ENCODE results near the gene KREMEN1. TPM values are rescaled to one million over a fixed set of nuclear protein-coding genes. Genes with fewer than 3 reads are reported as not detected.
A peak's percentile ranks its signal among the peaks of the same experiment; 100 is the strongest.

KREMEN1 gene
- total RNA-seq (not detected in 2 replicates), polyA plus RNA-seq (0.01 TPM in 1 of 2 replicates, not detected in the other), polyA minus RNA-seq (0.07 and 0.17 TPM in 2 replicates)
- total RNA-seq (2013): 1.4 TPM

GRCh38 chr22:29072979-29073617 is at the start of gene KREMEN1:
KREMEN1 (plus strand) TSS chr22:29073035; CDS start chr22:29073131, 96 bp downstream.
- intact Hi-C loops (cut with micrococcal nuclease): loop anchor here (2.0 to 10.0 kb wide), 2 partner anchors 190 to 312 kb away; partner anchors contain the start of genes AP1B1 and ZNRF3
- H3K27ac ChIP-seq (ENCODE audit: low read length in 2 of 2): no peak within 1 kb of the TSS
- H3K4me1 ChIP-seq (ENCODE audit: control insufficient read depth in 2 of 2, insufficient read depth in 2 of 2, low read length in 2 of 2): peaks cover 27 to 28% of the 10 kb centered on the region in 2 donors
- 2% methylated on average over 76 of the region's 76 CpGs for WGBS (ENCODE audit: insufficient coverage)
- no peak for ATAC-seq (ENCODE audit: low read depth)
- peak within 1 kb of the TSS; percentile 55 for H3K9ac ChIP-seq (ENCODE audit: low read length)
- H3K36me3 ChIP-seq (replicated peaks in 1 of 2; ENCODE audit: control extremely low read depth in 1 of 2, control insufficient read depth in 1 of 2, extremely low read depth in 1 of 2, insufficient read depth in 2 of 2, low read length in 1 of 2): no peaks in the 10 kb centered on the region
- peaks cover 0 to 60% (median 38%) of the 10 kb centered on the region in 4 experiments for H3K27me3 ChIP-seq (replicated peaks in 1 of 4; ENCODE audit: control extremely low read depth in 1 of 4, control insufficient read depth in 3 of 4, insufficient read depth in 4 of 4, low read length in 3 of 4)
- ChIA-PET POLR2A (no interaction called here), CTCF (interaction anchor here (1.4 kb wide), 1 partner anchor 32 kb away, joined by 7 read pairs; no protein-coding TSS in a partner anchor)
- TF ChIP-seq, protein P1, sequence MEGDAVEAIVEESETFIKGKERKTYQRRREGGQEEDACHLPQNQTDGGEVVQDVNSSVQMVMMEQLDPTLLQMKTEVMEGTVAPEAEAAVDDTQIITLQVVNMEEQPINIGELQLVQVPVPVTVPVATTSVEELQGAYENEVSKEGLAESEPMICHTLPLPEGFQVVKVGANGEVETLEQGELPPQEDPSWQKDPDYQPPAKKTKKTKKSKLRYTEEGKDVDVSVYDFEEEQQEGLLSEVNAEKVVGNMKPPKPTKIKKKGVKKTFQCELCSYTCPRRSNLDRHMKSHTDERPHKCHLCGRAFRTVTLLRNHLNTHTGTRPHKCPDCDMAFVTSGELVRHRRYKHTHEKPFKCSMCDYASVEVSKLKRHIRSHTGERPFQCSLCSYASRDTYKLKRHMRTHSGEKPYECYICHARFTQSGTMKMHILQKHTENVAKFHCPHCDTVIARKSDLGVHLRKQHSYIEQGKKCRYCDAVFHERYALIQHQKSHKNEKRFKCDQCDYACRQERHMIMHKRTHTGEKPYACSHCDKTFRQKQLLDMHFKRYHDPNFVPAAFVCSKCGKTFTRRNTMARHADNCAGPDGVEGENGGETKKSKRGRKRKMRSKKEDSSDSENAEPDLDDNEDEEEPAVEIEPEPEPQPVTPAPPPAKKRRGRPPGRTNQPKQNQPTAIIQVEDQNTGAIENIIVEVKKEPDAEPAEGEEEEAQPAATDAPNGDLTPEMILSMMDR (IDR thresholded peaks at IDR 0.05): no peak
- no peak for TF ChIP-seq EZH2 (IDR thresholded peaks at IDR 0.05; ENCODE audit: borderline replicate concordance, insufficient read depth, low read depth, low read length, poor library complexity, severe bottlenecking)
- peaks cover 0 to 18% (median 0%) of the 10 kb centered on the region in 3 donors for H3K9me3 ChIP-seq (ENCODE audit: control extremely low read depth in 1 of 3, control insufficient read depth in 2 of 3, insufficient read depth in 1 of 3, low read length in 2 of 3)
- peak within 1 kb of the TSS; percentile 84 for H3K4me3 Mint-ChIP-seq
- no peaks in the 10 kb centered on the region for H3K79me2 ChIP-seq (ENCODE audit: control insufficient read depth, insufficient read depth, low read length)
- peak within 1 kb of the TSS; percentile 56 for H2AFZ ChIP-seq (ENCODE audit: insufficient read depth, low read depth, low read length, poor library complexity, severe bottlenecking)
- DNase-seq: no peak
- H3K27ac Mint-ChIP-seq: no peak within 1 kb of the TSS
- peak within 1 kb of the TSS; percentile 90 for H3K4me2 ChIP-seq (replicated peaks; ENCODE audit: low read depth, low read length, poor library complexity, severe bottlenecking)
- peak within 1 kb of the TSS; percentile 15 to 59 (median 44) for H3K4me3 ChIP-seq (ENCODE audit: control extremely low read depth in 1 of 5, extremely low read depth in 1 of 5, insufficient read depth in 1 of 5, low read depth in 2 of 5, low read length in 4 of 5)
- no peaks in the 10 kb centered on the region for H4K20me1 ChIP-seq (ENCODE audit: control insufficient read depth, insufficient read depth, low read length, poor library complexity, severe bottlenecking)
- peaks cover 22% of the 10 kb centered on the region for H3K4me1 Mint-ChIP-seq
- H3K9me3 Mint-ChIP-seq (ENCODE audit: insufficient read depth): no peaks in the 10 kb centered on the region
- H3K27me3 Mint-ChIP-seq: peaks cover 65% of the 10 kb centered on the region

GRCh38 chr22:29023172-29023796 is 49.6 kb upstream of the KREMEN1 start:
- no peaks in the 10 kb centered on the region for H3K79me2 ChIP-seq (ENCODE audit: control insufficient read depth, insufficient read depth, low read length)
- H3K4me3 Mint-ChIP-seq: no peak overlapping the region

More at GRCh38 chr22:29023172-29023796, 49.6 kb upstream of the KREMEN1 start:
- ChIA-PET POLR2A (no interaction called here), CTCF (interaction anchor here (0.6 kb wide), 1 partner anchor 20 kb away, joined by 3 read pairs; no protein-coding TSS in a partner anchor)
- no peaks in the 10 kb centered on the region for H3K4me1 ChIP-seq (ENCODE audit: control insufficient read depth in 2 of 2, insufficient read depth in 2 of 2, low read length in 2 of 2)
- WGBS (ENCODE audit: insufficient coverage): 60% methylated on average over 3 of the region's 3 CpGs
- peaks cover 0 to 9% (median under 1%) of the 10 kb centered on the region in 4 experiments for H3K27me3 ChIP-seq (replicated peaks in 1 of 4; ENCODE audit: control extremely low read depth in 1 of 4, control insufficient read depth in 3 of 4, insufficient read depth in 4 of 4, low read length in 3 of 4)
- intact Hi-C loops (cut with micrococcal nuclease): no loop called here
- H3K4me3 ChIP-seq (ENCODE audit: control extremely low read depth in 1 of 5, extremely low read depth in 1 of 5, insufficient read depth in 1 of 5, low read depth in 2 of 5, low read length in 4 of 5): no peak overlapping the region
- Mint-ChIP-seq H3K27me3 (peaks cover 29% of the 10 kb centered on the region), H3K4me1 (no peaks in the 10 kb centered on the region), H3K27ac (no peak overlapping the region), H3K9me3 (ENCODE audit: insufficient read depth) (peaks cover 3% of the 10 kb centered on the region)
- TF ChIP-seq, protein P1 (IDR thresholded peaks at IDR 0.05): no peak
- TF ChIP-seq EZH2 (IDR thresholded peaks at IDR 0.05; ENCODE audit: borderline replicate concordance, insufficient read depth, low read depth, low read length, poor library complexity, severe bottlenecking): no peak
- no peak overlapping the region for H3K4me2 ChIP-seq (replicated peaks; ENCODE audit: low read depth, low read length, poor library complexity, severe bottlenecking)
- no peaks in the 10 kb centered on the region for H4K20me1 ChIP-seq (ENCODE audit: control insufficient read depth, insufficient read depth, low read length, poor library complexity, severe bottlenecking)
- ATAC-seq (ENCODE audit: low read depth) (no peak), DNase-seq (no peak)
- no peak overlapping the region for H3K9ac ChIP-seq (ENCODE audit: low read length)
- no peak overlapping the region for H2AFZ ChIP-seq (ENCODE audit: insufficient read depth, low read depth, low read length, poor library complexity, severe bottlenecking)
- no peak overlapping the region for H3K27ac ChIP-seq (ENCODE audit: low read length in 2 of 2)
- H3K36me3 ChIP-seq (replicated peaks in 1 of 2; ENCODE audit: control extremely low read depth in 1 of 2, control insufficient read depth in 1 of 2, extremely low read depth in 1 of 2, insufficient read depth in 2 of 2, low read length in 1 of 2): no peaks in the 10 kb centered on the region
- H3K9me3 ChIP-seq (ENCODE audit: control extremely low read depth in 1 of 3, control insufficient read depth in 2 of 3, insufficient read depth in 1 of 3, low read length in 2 of 3): no peaks in the 10 kb centered on the region
